ENCODE measurements around the gene TAF1B.

GRCh38 chr2:9800639-9800974 lies 42.7 kb upstream of the TAF1B start:
- TF ChIP-seq ZNF274 (IDR thresholded peaks at IDR 0.05; ENCODE audit: low read depth, low read length) (no peak), YY1 (IDR thresholded peaks at IDR 0.05; ENCODE audit: insufficient read depth, insufficient read length) (no peak), SUZ12 (IDR thresholded peaks at IDR 0.05; ENCODE audit: extremely low read depth, insufficient read depth, insufficient read length) (no peak)
